ENCODE measurements around the gene DNM3.

Gene DNM3

DNA sequence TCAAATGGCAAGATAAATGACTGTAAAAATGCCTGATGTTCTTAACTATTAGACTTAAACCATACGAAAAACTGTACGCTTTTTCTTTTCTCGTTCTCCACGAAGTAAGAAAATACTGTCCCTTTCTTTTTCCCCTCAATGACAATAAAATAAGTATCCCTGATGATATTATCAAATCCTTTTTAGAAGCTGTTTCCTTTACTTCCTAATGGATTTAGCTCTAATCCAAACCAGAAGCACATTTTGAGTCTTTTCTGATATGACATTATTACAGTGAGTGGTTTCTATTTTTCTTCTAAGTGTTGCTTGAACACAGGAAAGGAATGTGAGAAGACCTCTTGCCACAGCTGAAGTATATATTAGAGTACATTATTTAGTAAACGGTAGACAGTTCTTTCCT, 32.4 kb downstream of the DNM3 start:
- DNase-seq: no peak

DNA sequence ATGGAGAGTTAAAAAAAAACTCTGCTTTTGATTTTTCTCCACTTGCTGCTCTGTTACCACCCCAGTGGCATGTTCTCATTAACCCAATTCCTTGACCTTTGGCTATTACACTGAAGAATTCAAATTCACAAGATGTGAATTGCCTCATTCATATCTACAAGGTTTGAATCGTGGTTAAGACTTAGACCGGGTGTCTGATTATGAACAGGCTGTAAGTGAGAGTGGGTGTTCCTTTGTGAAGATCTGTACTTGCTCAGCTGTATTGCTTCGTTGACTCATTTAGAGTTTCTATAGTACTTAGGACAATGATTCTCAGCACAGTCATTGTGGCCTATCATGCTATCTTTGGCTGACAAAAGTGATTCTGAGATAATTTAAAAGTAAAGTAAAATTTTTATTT, 36.4 kb downstream of the DNM3 start:
- no peak for DNase-seq

DNA sequence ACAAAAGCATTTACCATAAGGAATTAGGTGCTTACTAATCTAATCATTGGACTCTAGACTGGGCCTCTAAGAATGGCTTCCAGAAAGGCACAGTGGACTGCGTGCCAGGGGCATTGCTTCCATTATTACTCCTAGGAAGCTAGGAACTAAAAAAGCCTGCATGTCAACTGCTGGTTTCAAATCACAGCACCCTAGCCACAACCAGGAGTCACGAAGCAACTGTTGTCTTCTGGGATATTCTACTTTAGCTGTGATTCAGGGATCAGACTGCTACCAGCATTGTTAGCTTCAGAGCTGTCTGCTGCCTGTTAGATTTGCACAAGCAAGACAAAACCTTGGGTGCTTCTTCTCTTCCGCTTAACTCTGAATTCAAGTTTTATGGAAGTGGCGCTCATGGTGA, 38.3 kb downstream of the DNM3 start:
- no peak for DNase-seq

DNA sequence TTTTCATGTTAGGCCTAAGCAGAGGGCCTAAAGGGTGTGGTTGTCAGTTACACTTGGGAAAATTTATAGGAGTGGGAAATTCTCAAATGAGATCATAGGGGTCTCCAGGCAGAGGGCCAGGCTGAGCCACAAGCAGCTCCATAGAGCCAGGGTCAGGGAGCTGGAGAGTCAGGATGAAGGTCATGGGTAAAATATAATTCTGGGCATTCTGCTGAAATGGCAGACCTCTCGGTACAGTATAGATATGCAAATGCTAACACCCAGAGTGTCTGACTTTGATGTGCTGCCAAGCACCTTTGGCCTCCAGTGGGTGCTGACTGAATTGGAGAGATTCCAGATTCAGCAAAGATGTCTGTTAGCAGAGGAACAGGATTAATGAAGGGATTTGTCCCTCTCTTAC, 40.1 kb downstream of the DNM3 start:
- DNase-seq: no peak

DNA sequence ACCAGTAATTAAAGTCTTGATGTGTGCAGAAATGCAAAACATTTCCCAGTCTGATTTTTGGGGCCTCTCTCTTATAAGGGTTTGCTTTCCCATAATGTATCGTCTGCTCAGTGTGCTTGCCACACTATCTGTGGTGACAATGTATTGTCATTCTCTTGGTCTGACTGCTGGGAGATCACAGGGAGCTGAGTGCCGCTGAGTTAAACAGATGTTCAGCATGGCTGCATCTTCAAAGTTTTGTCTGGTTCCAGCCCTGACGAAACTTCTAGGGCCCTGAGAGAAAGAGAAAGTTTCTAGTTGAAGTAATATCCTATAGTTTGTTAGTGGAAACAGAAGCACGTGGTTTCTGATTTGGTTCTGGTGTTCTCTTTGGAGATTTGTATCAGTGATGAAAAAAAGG, 42.6 kb downstream of the DNM3 start:
- peak; percentile 46 for DNase-seq

DNA sequence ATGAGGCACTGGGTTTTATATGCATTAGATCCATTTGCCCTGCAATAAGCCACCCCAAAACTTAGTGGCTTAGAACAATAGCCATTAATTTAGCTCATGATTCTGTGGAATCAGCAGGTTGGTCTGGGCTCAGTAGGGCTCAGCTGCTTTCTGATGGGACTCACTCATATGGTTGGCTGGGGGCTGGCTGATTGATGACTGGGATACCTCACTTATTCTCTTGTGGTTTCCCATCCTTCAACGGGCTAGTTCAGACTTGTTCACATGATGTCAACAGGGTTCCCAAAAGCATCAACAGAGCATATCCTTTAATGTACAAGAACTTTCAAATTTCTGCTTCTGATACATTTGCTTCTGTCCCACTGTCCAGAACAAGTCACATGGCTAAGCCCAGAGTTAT, 43.2 kb downstream of the DNM3 start:
- no peak for DNase-seq

DNA sequence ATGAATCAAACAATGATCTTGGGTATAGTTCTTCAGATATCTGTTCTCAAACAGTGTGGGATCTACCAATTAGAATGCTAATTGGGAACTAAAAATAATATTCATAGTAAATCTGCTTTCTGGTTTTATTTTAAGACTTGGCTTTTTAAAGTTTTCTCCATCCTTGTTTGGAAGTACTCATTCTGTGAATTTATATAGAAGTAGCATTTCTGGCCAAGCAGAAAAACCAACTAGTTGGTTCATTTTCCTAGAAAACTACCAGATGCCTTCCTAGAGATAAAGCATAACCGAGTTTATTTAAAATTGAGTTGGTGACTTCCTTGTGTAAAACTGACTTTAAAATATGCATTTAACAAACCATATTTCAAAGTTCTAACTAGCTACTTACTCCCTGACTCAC, 48.8 kb downstream of the DNM3 start:
- no peak for DNase-seq

DNA sequence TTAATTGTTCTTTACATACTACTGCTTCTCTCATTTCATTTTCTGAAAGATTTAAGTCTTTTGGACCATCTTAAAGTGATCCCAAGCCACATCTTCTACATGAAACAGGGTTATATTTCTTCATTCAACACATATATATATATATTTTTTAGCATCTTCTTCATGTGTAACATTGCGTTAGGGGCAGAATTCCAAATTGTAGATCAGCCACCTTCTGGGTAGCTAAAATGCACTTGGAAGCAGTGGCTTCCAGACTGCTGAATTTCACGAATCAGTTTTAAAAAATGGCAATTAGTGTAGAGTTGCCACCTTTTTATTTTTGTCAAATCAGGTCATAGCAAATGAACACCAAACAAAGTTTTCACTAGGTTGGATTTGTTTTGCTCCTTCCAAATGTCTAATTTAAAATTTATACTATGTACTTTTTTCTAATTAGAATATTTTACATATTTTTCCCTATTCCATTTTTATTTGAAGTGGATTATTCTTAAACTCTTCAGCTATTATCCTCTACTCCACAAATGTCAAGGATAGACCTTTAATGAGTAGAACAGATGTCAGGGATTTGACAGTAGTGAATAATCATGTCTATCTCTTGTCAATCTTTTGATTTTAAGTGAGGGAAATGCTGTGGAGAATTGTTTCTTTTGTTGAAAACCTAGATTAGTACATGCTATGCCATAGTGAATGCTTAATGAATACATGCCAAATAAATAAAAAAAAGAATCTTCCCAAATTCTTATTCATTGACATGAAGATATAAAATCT, 55.8 kb downstream of the DNM3 start:
- no peak for DNase-seq

DNA sequence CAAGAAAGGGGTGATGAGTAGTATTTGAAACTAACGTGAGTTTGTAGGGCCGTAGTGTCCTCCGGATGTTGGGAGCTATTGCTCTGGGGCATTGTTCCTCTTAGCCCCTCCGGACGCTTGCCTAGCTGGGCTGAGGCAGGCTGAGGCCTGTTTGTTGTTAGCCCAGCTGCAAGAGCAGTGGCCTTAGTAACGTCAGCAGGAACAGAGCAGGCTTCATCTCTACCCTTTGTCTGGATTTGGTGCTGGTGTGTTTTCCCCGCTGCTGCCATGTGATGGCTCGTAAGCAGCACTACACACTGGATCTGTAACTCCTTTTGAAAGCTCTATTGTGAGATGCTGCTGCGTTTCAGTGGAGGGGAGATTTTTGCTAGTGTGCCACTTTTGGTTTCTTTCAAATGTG, 57.6 kb downstream of the DNM3 start:
- DNase-seq: no peak

DNA sequence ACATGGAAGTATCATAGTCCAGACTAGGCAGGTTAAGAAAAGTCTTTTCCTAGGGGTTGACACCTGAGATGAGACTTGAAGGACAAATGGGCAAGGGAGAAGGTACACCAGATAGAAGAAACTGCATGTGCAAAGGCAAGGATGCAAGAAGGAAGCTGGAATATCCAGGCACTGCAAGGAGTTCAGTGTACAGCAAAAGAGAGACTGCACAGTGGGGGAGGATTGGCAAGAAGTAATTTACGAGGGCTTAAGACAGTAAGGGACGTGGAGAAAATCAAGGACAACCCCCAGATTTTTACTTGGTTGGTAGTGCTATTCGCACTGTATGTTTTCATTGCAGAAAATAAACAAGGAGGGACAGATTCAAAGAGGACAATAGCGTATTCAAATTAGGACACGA, 58.5 kb downstream of the DNM3 start:
- DNase-seq: no peak

DNA sequence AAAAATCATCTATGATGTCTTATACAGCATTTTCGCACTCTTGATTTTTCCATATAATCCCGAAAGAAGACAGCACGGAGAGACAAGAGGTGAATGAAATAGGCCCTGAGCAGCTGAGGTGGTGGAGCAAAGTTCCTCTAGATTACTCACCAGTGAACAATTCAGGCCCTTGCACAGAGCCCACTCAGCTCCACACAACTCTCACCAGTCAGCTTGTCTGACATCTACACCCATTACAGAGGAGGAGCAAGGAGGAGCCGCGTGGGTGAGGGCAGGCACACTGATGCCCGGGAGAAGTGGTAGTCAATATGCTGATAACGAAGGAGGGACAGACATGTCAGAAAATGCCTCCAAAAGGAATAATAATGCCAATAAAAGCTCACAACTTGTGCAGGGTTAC, 59.9 kb downstream of the DNM3 start:
- DNase-seq: no peak

DNA sequence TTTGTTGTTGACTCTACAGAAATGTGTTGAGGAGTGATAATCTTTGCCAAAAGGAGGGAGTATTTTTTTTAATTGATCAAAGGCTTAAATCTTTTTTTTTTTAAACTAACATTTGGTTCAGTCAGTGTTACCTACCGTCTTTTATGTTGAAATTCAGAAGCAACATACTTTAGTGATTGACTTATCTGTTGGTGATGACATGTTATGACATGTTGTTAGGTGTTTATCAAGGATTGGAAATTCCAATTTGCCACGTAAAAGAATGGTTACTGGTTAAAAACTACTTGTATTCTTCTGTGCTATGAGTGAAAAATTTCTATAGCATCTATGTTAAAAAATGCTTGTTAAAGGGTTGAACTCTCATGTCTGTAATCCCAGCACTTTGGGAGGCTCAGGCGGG, 61.2 kb downstream of the DNM3 start:
- no peak for DNase-seq

DNA sequence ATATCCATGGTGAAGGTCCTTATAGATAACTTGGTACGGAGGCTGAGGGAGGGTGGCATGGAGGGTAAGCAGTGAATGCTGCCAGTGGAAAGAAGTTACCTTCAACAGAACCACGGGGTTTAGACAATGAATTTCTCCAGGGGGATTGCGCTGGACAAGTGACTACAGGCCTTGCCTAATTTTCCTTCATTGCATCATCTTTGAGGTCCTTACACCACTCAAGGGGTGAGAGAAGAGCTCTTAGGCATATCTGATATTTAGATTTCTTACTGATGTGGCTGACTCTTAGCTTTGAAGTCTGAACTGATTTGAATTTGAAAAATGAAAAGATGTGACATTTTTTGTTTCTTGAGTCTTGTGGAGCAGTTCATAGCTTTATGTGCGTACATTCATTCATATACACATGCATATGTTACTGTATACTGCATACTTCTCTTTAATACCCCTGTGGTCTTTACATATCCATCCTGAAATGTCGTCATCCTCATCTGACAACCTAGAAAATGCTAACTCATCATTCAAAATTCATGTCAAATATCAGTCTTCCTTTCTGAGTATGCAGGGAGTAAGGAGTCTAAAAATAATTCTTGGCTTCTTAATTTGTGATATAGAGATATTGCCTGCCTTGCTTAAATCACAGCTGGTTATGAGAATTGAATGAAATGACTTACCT, 63.6 kb downstream of the DNM3 start:
- DNase-seq: no peak

DNA sequence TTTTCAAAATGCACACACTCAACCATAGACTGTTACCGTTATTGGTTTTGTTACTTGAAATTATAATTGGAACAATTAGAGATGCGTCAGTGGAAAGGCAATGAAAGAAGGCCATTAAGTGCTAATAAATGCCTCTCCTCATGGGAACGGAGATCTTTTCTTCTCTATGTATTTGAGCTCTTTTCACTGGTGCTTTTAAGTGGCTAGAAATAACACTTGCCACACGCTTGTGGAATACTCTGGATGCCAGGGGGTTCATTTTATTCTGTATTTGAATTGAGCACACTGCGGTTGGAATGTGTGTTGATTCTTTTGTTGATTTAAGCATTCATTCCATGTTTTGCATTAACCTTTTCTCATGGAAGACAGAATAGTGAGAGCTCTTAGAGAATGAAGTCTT, 68.4 kb downstream of the DNM3 start:
- no peak for DNase-seq

DNA sequence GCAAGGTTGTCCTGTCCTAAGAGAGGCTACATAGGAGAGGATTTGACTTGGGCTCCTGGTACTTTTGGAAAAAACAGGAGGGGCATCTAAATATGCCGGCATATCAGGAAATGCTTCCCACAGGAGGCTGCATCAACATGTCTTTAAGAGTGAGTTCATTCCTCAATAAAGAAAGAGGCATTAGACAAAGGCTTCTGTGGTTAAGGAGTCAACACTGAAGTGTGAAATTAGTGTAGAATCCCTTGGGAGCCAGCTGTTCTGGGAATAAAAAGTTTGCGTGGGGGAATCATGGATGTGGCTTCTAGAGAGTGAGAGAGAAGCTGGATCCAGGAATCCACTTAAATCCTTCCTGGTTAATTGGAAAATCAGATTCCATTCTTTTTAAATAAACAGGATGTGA, 69.5 kb downstream of the DNM3 start:
- DNase-seq: no peak

DNA sequence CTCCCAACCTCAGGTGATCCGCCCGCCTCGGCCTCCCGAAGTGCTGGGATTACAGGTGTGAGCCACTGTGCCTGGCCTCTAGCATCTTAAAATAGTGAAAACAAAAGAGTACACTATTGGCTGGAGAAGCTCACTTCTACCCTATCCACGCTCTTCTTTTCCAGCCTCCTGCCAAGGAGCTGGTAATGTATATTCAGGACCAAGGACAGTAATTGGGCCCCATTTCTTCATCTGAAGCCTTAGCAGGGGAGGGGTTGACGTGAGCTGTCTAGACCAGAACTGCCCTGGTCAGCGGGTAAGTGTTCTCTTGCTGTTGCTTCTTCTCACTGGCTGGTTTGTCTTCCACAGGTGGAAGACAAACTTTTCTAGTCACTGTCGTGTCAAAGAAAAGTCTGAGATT, 70.2 kb downstream of the DNM3 start:
- DNase-seq: no peak

DNA sequence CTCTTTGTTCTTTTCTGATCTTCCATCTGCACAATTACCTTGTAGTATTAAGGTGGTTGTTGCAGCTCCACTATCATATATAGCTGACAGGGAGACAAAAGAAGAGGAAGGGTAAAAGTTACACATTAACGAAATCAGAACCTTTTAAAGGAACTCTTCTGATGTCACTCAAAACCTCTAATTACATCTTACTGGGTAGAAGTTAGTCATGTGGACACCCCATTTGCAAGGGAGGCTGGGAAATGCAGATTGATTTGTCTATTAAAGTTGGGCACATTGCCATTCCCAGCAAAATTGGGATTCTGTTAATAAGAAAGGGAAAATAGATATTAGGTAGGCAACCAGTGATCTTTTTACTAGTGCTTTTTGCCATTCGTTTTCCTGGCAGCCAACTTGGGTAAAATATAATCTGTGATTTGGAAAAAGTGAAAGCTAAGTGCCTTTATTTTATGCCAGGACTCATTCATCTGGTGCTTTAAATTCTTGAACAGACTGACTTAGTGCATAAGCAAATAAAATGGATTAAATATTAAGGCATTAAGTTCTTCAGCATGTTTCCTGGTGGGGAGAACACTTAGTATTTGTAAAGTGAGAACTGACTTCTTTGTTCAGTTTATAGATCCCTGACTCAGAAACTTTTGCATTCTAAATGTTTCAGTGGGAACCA, 71.3 kb downstream of the DNM3 start:
- DNase-seq: no peak

DNA sequence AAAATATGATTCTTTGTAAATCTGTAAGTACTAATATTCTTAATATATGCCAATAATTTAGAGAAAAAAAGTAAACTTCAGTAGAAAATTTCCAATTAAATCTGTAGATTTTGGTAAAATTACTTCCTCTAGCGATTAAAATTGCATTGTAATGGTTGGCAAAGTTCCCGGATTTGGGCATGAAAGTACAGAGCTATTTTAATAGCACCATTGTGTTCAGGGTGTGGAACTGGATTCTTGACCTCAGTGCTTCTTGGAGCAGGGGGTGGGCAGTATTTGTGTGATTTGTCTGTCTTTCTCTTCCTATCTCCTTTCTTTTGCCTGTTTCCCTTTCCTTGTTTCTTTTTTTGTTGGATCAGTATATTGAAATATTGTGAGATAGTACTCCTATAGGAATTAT, 72.1 kb downstream of the DNM3 start:
- DNase-seq: no peak

DNA sequence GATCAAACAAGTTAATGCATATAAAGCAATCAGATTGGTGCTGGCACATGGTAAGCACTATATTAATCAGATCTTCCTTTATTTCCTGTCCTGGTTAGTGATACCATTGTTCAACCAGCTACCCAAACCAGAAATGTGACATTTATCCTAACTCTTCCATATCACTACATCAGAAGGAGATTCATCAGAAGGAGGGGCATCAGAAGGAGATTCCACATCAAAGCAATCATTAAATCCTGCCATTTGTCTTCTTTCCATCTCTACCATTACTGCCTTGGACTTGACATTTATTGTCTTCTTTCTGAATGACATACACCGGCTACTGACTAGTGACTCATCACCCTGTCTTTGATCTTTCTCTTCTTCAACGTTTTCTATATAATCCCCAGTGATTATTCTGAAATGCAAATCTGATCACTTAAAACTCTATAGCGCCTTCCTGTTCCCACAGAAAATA, 75.0 kb downstream of the DNM3 start:
- no peak for DNase-seq

DNA sequence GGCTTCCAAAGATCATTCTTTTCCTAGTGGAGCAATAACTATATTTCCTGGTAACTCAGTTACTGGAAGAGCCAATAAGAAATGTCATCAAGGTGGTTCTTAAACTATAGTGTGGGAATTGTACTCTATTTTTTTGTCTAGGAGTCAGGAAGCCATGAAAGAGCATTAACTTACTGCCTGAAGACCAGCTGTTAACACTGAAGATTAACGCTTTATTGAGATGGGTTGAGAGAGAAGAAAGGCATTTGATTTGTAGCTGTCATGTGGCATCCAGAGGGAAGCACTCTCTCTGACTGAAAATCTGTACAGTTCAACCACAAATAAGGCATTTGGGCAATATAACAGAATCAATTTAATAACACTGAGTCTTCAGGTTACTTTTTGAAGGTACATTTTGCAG, 76.0 kb downstream of the DNM3 start:
- DNase-seq: no peak

DNA sequence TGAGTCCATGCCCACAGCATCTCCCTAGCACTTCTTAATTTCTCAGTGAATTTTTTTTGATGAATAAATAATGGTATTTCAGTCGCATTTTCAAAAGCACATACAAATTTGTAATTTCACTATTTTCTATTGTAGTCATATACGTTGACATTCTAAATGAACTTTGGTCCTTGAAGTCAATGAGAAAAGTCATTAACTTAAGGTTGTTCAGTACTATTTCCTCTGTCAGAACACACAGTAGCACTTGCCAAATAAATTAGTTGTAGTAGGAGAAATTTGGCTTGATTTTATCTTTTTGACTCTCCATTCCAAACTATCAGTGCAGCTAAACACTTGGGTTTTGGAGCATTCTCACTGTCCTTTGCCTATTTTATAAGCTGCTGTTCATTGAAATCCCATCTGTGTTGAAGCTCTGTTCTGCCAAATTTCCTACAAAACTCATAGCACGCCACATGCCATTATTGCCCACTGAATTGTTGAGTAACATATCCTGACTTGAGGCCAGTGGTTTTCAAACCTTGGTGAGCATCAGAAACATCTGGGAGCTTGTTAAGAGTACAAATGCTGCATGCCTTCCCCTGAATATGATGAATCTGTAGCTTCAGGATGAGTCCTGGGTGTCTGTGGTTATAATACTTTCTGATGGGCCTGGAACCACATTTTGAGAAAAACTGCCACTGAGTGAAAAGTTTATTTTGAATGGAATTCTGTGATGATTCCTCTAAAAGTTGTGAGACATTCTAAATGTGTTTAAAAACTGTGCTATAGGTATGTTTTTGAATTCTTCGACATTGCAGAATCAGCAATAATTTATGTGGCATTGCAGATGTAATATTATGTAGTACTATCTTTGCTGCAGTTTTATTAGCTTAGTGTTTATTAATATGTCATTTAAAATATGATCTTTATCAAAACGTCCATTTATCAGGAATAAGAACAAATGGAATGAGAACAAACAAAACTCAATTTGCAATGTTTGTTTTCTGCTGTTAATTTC, 78.9 kb downstream of the DNM3 start:
- no peak for DNase-seq

DNA sequence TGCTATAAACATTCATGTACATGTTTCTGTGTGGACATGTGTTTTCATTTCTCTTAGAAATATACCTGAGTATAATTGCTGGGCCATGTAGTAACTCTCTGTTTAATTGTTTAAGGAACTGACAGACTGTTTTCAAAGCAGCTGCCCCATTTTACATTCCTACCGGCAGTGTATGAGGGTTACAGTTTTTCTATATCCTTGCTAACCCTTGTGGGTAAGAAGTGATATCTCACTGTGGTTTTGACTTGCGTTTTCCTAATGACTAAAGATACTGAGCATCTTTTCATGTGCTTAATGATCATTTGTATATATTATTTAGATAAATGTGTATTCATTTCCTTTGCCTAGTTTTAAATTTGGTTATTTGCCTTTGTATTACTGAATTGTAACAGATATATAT, 81.7 kb downstream of the DNM3 start:
- DNase-seq: no peak

DNA sequence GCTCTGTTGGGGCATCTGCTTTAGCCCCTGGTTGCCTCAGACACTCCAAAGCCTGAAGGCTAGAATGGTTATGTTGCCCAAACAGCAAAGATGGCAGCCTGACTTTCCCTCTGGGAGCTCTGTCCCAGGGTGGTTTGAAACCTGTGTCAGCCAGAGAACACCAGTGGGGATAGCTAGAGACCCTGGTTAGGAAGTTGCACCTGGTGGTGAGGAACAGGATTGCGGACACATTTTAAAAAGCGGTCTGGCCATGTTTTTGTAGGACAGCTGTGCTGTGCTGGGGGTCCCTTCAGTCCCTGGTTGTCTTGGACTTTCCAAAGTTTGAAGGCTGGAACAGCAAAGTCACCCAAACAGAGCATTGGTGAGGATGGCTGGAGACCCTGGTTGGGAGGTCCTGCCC, 87.8 kb downstream of the DNM3 start:
- DNase-seq: no peak

Data from stimulated activated CD4-positive, alpha-beta T cell treated with anti-CD3 and anti-CD28 coated beads, Interleukin-1b, Interleukin-23, amount 100 ng/mL, for 48 hours (primary cell).